ENCODE results near the gene TMEM97. TPM values are rescaled to one million over a fixed set of nuclear protein-coding genes. Genes with fewer than 3 reads are reported as not detected.

TMEM97 gene
- total RNA-seq, 3 donors from 2014 or later (not counting 1 experiment from before 2014, with no cell fraction given), result 4.6 to 8.8 (median 7.5) TPM

- Mint-ChIP-seq H3K4me1 (no peaks in the 10 kb centered on the region), H3K27me3 (ENCODE audit: low read depth in 2 of 2) (no peaks in the 10 kb centered on the region), H3K4me3 (no peak overlapping the region), H3K36me3 (no peaks in the 10 kb centered on the region), H3K27ac (no peak overlapping the region), H3K9me3 (no peaks in the 10 kb centered on the region)
- DNase-seq (no peak), ATAC-seq (no peak)
- intact Hi-C loops (cut with micrococcal nuclease), result no loop called here
- peaks cover 81% of the 10 kb centered on the region for H3K36me3 ChIP-seq (ENCODE audit: control insufficient read depth, insufficient read depth, low read length)
- H3K27ac ChIP-seq (ENCODE audit: low read length), result no peak overlapping the region
- H3K27me3 ChIP-seq (ENCODE audit: control insufficient read depth, insufficient read depth, low read length), result no peaks in the 10 kb centered on the region
- H3K9me3 ChIP-seq (ENCODE audit: control insufficient read depth, insufficient read depth, low read length), result no peaks in the 10 kb centered on the region
- no peak overlapping the region for H3K4me3 ChIP-seq (ENCODE audit: low read length)
- no peaks in the 10 kb centered on the region for H3K4me1 ChIP-seq (ENCODE audit: control insufficient read depth, insufficient read depth, low read length)
- 92% methylated on average over 13 of the region's 13 CpGs for WGBS (ENCODE audit: insufficient coverage)
- TF ChIP-seq CTCF (IDR thresholded peaks at IDR 0.05), result no peak
Observed at GRCh38 chr17:28345419-28346198, 26.6 kb downstream of the TMEM97 start.

GRCh38 chr17:28346199-28346580 lies 27.2 kb downstream of the TMEM97 start:
- no peaks in the 10 kb centered on the region for H3K27me3 Mint-ChIP-seq (ENCODE audit: low read depth in 2 of 2)
- intact Hi-C loops (cut with micrococcal nuclease), result no loop called here
- Histone ChIP-seq H3K27me3 (ENCODE audit: control insufficient read depth, insufficient read depth, low read length) (no peaks in the 10 kb centered on the region), H3K4me3 (ENCODE audit: low read length) (no peak overlapping the region), H3K9me3 (ENCODE audit: control insufficient read depth, insufficient read depth, low read length) (no peaks in the 10 kb centered on the region), H3K27ac (ENCODE audit: low read length) (no peak overlapping the region), H3K36me3 (ENCODE audit: control insufficient read depth, insufficient read depth, low read length) (peaks cover 85% of the 10 kb centered on the region), H3K4me1 (ENCODE audit: control insufficient read depth, insufficient read depth, low read length) (no peaks in the 10 kb centered on the region)
- ATAC-seq (no peak), DNase-seq (no peak)
- no peaks in the 10 kb centered on the region for H3K4me1 Mint-ChIP-seq
- H3K27ac Mint-ChIP-seq, result no peak overlapping the region
- TF ChIP-seq CTCF (IDR thresholded peaks at IDR 0.05), result no peak
- no peak overlapping the region for H3K4me3 Mint-ChIP-seq
- H3K36me3 Mint-ChIP-seq, result no peaks in the 10 kb centered on the region
- WGBS (ENCODE audit: insufficient coverage), result 94% methylated on average over 2 of the region's 2 CpGs
- no peaks in the 10 kb centered on the region for H3K9me3 Mint-ChIP-seq

GRCh38 chr17:28346746-28347246 lies 27.8 kb downstream of the TMEM97 start:
- no peak for TF ChIP-seq CTCF (IDR thresholded peaks at IDR 0.05)
- Mint-ChIP-seq H3K27me3 (ENCODE audit: low read depth in 2 of 2) (no peaks in the 10 kb centered on the region), H3K4me3 (no peak overlapping the region), H3K9me3 (no peaks in the 10 kb centered on the region), H3K4me1 (no peaks in the 10 kb centered on the region), H3K36me3 (no peaks in the 10 kb centered on the region), H3K27ac (no peak overlapping the region)
- no peak for ATAC-seq
- no peak for DNase-seq
- no peak overlapping the region for H3K4me3 ChIP-seq (ENCODE audit: low read length)
- H3K4me1 ChIP-seq (ENCODE audit: control insufficient read depth, insufficient read depth, low read length), result no peaks in the 10 kb centered on the region
- no peaks in the 10 kb centered on the region for H3K9me3 ChIP-seq (ENCODE audit: control insufficient read depth, insufficient read depth, low read length)
- intact Hi-C loops (cut with micrococcal nuclease), result no loop called here
- H3K27me3 ChIP-seq (ENCODE audit: control insufficient read depth, insufficient read depth, low read length), result no peaks in the 10 kb centered on the region
- peaks cover 85% of the 10 kb centered on the region for H3K36me3 ChIP-seq (ENCODE audit: control insufficient read depth, insufficient read depth, low read length)
- no peak overlapping the region for H3K27ac ChIP-seq (ENCODE audit: low read length)
- 86% methylated on average over 6 of the region's 7 CpGs for WGBS (ENCODE audit: insufficient coverage)

Data from natural killer cell (primary cell).